ENCODE data around the gene RIN3.

RIN3 gene

GRCh38 chr14:92486881-92487280 lies 26.7 kb upstream of the RIN3 start:
- no peak for DNase-seq

GRCh38 chr14:92487513-92488133 lies 26.0 kb upstream of the RIN3 start:
- no peak for DNase-seq

GRCh38 chr14:92489394-92490238 lies 24.0 kb upstream of the RIN3 start:
- DNase-seq, result no peak

- no peak for DNase-seq
These were observed 23.2 kb upstream of the RIN3 start for GRCh38 chr14:92490239-92490959.

GRCh38 chr14:92491782-92492181 lies 21.8 kb upstream of the RIN3 start:
- no peak for DNase-seq

GRCh38 chr14:92492258-92492657 lies 21.3 kb upstream of the RIN3 start:
- DNase-seq, result no peak

- DNase-seq, result no peak
These were observed 20.6 kb upstream of the RIN3 start for GRCh38 chr14:92493024-92493423.

- no peak for DNase-seq
These were observed 20.1 kb upstream of the RIN3 start for GRCh38 chr14:92493492-92493891.

DNA sequence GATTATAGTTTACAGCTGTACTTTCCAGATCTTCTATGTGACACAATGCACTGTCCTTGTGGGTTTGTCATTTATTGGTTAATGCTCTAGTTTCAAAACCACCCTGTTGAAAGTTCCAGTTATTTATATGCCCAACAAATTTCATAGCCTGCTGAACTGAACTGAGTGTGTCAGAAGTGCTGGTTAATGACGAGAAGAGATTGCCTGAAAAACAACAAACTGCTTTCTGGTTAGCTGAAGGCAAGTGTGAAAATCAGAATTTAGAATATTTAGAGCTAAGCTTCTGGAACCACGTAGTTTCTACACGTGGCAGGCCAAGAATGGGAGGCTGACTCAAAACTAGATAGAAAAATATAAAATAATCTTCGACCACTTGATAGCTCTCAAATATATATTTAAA lies 19.1 kb upstream of the RIN3 start:
- DNase-seq, result no peak

DNA sequence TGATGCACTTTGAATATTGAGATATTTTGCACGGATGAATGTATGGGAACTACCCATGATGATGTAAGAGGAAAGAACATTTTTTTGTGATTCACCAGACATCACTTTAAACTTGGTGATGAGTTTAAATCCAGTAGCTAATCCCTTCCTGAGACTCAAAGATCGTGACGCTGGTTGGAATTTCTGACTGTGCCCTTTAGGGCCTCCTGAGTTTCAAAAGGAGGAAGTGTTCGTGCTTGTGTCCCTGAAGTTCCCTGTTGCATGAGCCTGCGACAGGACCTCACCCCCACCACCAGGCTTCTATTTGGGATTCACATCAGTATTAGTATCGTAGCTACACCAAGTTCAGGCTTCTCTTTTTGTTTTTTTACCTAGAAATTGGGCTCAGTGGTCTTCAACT lies 18.6 kb upstream of the RIN3 start:
- no peak for DNase-seq

- no peak for DNase-seq
These were observed 17.3 kb upstream of the RIN3 start for GRCh38 chr14:92496191-92496857.

DNA sequence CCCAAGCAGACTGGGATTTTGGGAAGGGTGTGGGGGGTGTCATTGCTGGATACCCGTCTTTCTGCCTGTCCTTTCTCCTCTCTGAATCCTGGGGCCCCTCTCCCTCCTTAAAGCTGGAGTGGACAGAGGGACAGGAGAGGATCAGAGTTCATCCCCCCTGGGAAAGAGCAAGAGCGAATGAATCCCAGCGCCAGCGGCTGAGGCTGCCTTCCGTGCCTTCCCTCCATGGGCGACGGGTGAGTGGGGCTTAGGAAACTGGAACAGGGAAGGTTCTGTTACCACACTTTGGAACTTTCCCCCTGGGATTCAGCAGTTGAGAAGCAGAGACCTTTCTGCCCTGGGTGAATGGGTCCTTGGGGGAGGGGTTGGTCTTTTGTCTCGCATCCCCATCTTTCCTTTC lies 16.2 kb upstream of the RIN3 start:
- DNase-seq, result no peak

DNA sequence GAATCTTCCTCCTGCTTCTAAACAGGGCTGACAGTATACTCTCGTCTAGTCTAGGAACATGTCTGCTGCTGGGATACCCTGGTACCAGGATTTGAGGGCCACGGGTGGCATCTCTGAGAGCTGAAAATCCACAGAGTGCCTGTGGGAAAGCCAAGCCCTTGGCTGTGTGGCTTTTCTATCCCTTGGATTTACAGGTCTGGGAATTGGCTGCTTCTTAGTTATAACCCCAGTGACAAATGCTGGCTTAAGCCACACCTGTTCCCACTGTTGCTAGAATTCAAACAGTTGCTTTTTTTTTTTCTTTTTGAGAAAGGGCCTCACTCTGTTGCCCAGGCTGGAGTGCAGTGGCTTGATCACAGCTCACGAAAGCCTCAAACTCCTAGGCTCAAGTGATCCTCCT lies 14.3 kb upstream of the RIN3 start:
- no peak for DNase-seq

GRCh38 chr14:92500491-92500941 lies 13.1 kb upstream of the RIN3 start:
- no peak for DNase-seq

GRCh38 chr14:92501891-92502351 lies 11.7 kb upstream of the RIN3 start:
- DNase-seq, result no peak

GRCh38 chr14:92502541-92503286 lies 10.9 kb upstream of the RIN3 start:
- DNase-seq, result no peak

DNA sequence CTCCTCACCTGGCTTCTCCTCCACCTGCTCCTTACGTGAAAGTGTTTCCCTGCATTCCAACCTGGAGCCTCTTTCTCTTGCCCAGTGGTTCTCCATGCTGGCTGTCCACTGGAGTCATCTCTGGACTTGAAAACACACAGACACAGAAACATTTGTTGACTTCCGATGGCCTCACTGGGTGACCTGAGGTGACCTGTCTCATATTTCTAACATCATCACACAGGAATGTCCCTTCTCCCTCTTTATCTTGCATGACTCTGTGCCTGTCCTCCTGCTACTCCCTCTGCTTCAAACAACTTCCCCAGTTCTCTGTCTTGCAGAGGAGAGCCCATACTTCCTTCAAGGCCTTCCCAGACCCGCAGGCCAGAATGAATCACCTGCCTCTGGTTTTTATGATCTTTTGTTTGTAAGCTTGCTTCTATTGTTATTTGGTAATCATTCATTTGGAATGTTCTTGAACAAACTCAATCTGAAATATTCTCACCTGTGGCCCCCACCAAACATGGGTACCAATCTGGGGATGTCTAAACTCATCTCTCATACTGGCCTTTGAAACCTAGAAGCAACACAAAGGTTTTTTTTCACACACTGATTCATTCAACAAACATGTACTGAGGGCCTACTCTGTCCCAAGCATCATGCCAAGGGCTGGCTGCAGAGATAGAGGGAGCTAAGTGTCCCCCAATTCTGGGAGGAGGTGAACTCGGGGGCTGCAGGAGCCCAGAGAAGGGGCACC lies 9.7 kb upstream of the RIN3 start:
- DNase-seq, result no peak

DNA sequence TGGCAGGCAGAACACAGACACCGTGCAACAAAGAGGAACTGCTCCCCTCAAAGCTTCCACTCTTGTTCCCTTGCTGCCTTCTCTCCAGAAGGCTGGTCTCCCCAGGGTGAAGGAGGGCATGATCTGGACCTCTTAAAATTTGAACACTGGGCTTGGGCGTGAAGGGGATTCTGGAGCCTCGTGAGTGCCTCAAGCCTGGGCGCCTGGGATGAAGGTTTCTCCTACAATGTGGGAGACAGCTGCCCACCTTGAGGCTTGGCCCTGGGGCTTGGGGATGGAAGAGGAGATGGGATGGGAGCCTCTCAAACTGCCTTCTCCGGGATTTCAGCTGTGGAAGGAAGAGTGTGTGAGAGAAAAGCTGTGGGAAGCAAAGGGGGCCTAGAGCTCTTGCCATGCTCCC lies 7.8 kb upstream of the RIN3 start:
- no peak for DNase-seq

DNA sequence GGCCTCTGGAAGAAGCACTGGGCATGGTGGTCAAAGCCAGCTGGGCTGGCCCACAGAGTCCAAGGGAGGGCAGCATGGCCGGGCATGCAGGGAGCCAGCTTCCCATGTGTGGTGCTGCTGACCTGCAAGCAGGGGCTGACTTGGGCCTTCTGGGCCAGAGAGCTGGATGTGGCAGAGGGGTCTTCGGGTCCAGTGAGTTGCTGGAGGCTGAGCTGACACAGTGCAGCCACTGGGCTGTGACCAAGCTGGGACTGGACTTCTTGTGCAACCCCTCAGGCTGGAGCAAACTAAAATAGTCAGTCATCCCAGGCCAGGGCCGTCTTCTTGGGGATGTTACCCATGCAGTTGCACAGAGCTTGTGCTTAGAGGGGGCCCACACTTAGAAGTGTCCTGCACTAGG lies 7.3 kb upstream of the RIN3 start:
- no peak for DNase-seq

GRCh38 chr14:92507174-92507768 lies 6.3 kb upstream of the RIN3 start:
- DNase-seq, result no peak

- DNase-seq, result no peak
These were observed 2.6 kb upstream of the RIN3 start for GRCh38 chr14:92510972-92511371.

Data from activated CD4-positive, alpha-beta T cell treated with anti-CD3 and anti-CD28 coated beads, Interleukin-2, amount 50 U/mL, for 4 hours (primary cell).